ENCODE results near the gene CIT. TPM values are rescaled to one million over a fixed set of nuclear protein-coding genes. Genes with fewer than 3 reads are reported as not detected.
A peak's percentile ranks its signal among the peaks of the same experiment; 100 is the strongest.

The CIT gene
- total and polyA plus RNA-seq, 10 of the 15 experiments (the other 5 are each of a cell fraction or from before 2014, with no cell fraction given), result 1.0 to 38.2 (median 14.9) TPM

DNA sequence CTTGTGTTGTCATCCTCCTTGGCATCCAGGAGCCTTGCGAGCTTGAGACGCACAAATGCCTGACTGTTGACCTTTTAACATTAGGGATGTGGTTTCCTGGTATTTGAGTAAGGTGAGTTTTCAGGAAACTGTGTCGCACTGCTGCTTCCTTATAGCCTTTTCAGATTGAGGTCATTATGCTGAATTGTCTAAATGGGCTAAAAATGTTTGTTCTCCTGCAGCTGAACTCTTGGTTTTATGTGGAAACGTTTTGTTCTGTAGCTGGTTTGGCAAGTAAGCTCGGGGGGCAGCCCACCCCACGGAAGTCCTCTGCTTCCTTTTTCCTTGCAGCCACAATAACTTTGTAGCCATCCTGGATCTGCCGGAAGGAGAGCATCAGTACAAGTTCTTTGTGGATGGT is 203.5 kb downstream of the CIT start:
- ChIA-PET CTCF (interaction anchor here (0.6 to 7.2 kb wide), 2 partner anchors 9 to 429 kb away, joined by 3 to 91 read pairs; no protein-coding TSS in a partner anchor), SMC1A (ENCODE audit: uncharacterized antibody, unreplicated experiment) (interaction anchor here (0.9 to 6.9 kb wide), 2 partner anchors 7 to 8 kb away, joined by 3 to 83 read pairs; no protein-coding TSS in a partner anchor), POLR2A (no interaction called here), RAD21 (ENCODE audit: unreplicated experiment) (no interaction called here)
- Histone ChIP-seq H3K36me3 (ENCODE audit: control insufficient read depth in 2 of 2, insufficient read depth in 2 of 2, low read length in 1 of 2) (peaks cover 27 to 42% of the 10 kb centered on the region in 2 experiments), H3K9ac (ENCODE audit: control insufficient read depth, insufficient read depth, low read length) (no peak overlapping the region), H3K9me3 (replicated peaks; ENCODE audit: control insufficient read depth, insufficient read depth, low read length) (no peaks in the 10 kb centered on the region), H3K27ac (ENCODE audit: control insufficient read depth, insufficient read depth) (no peak overlapping the region), H3K27me3 (replicated peaks in 1 of 2; ENCODE audit: control insufficient read depth in 2 of 2, insufficient read depth in 2 of 2, low read length in 1 of 2) (no peaks in the 10 kb centered on the region), H3K4me3 (no peak overlapping the region), H3K4me2 (ENCODE audit: control insufficient read depth, insufficient read depth) (0 out of 2 replicates have a peak overlapping the region, but pooled peaks have one; percentile 1), H3K79me2 (ENCODE audit: control insufficient read depth, insufficient read depth, low read length) (peaks cover 32% of the 10 kb centered on the region), H3K4me1 (ENCODE audit: control insufficient read depth, insufficient read depth, low read length) (peaks cover 3% of the 10 kb centered on the region; the same call in 1 of the 2 replicates), H2AFZ (ENCODE audit: control insufficient read depth, low read depth, low read length) (no peak overlapping the region), H4K20me1 (ENCODE audit: control insufficient read depth, insufficient read depth) (no peaks in the 10 kb centered on the region)
- DNase-seq (ENCODE audit: low read depth, low spot score) (no peak), ATAC-seq (no peak), FAIRE-seq (no peak)
- 22% methylated on average over 7 of the region's 7 CpGs for WGBS (ENCODE audit: insufficient coverage, insufficient replicate concordance, low lambda C conversion rate, missing lambda C conversion rate)
- intact Hi-C loops (cut with micrococcal nuclease; ENCODE audit: unreplicated experiment), result no loop called here
- in situ Hi-C loops (cut with MboI), result loop anchor here (25.0 kb wide), 1 partner anchor 1536 kb away; the partner anchor contains the start of gene PEBP1
- TF ChIP-seq TCF3 (IDR thresholded peaks at IDR 0.05; ENCODE audit: borderline replicate concordance, insufficient read depth, low read depth, low read length) (no peak), ETV6 (conservative IDR thresholded peaks at IDR 0.05 in 1 of 2, IDR thresholded peaks at IDR 0.05 in 1 of 2; ENCODE audit: borderline replicate concordance in 1 of 2, low read depth in 1 of 2) (peak in 1 of 2 experiments; percentile 62; a peak in 1 of 4 replicates), RUNX3 (IDR thresholded peaks at IDR 0.05; ENCODE audit: low read length) (peak; percentile 58), ZNF622 (IDR thresholded peaks at IDR 0.05) (no peak), PRDM15 (CRISPR knock-in tag; IDR thresholded peaks at IDR 0.05) (no peak), NR2F1 (conservative IDR thresholded peaks at IDR 0.05) (no peak)
- TF ChIP-seq, protein P1, sequence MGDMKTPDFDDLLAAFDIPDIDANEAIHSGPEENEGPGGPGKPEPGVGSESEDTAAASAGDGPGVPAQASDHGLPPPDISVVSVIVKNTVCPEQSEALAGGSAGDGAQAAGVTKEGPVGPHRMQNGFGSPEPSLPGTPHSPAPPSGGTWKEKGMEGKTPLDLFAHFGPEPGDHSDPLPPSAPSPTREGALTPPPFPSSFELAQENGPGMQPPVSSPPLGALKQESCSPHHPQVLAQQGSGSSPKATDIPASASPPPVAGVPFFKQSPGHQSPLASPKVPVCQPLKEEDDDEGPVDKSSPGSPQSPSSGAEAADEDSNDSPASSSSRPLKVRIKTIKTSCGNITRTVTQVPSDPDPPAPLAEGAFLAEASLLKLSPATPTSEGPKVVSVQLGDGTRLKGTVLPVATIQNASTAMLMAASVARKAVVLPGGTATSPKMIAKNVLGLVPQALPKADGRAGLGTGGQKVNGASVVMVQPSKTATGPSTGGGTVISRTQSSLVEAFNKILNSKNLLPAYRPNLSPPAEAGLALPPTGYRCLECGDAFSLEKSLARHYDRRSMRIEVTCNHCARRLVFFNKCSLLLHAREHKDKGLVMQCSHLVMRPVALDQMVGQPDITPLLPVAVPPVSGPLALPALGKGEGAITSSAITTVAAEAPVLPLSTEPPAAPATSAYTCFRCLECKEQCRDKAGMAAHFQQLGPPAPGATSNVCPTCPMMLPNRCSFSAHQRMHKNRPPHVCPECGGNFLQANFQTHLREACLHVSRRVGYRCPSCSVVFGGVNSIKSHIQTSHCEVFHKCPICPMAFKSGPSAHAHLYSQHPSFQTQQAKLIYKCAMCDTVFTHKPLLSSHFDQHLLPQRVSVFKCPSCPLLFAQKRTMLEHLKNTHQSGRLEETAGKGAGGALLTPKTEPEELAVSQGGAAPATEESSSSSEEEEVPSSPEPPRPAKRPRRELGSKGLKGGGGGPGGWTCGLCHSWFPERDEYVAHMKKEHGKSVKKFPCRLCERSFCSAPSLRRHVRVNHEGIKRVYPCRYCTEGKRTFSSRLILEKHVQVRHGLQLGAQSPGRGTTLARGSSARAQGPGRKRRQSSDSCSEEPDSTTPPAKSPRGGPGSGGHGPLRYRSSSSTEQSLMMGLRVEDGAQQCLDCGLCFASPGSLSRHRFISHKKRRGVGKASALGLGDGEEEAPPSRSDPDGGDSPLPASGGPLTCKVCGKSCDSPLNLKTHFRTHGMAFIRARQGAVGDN (IDR thresholded peaks at IDR 0.05), result no peak
- BruUV-seq (replicated peaks), result no TSS peak
